Liver (tissue), 9 donors: ENCODE results near the gene FRAT1. TPM values are rescaled to one million over a fixed set of nuclear protein-coding genes. Genes with fewer than 3 reads are reported as not detected.
A peak's percentile ranks its signal among the peaks of the same experiment; 100 is the strongest.

Experiments
- DNase-seq: peaks from one replicate; pipeline ENCODE4 v3.0.0-alpha.2; 2017; ENCODE audit warnings: low spot score
- H3K27ac ChIP-seq, 2 donors: one replicate each; pipeline ENCODE4 v1.7.0; 2013; ENCODE audit warnings: inconsistent platforms in 2 of 2, low read length in 2 of 2, control low read depth in 1 of 2, low read depth in 1 of 2, mild to moderate bottlenecking in 1 of 2
- H3K27me3 ChIP-seq, 4 donors: one replicate each; pipeline versions ENCODE4 v1.6.1 to v1.7.0; 2013; ENCODE audit warnings: low read length in 3 of 4, inconsistent platforms in 1 of 4, mild to moderate bottlenecking in 1 of 4, moderate library complexity in 1 of 4; ENCODE audit not compliant: control insufficient read depth in 4 of 4, insufficient read depth in 4 of 4
- H3K36me3 ChIP-seq, 4 donors: one replicate each; pipeline versions ENCODE4 v1.6.1 to v1.7.0; 2013; ENCODE audit warnings: low read length in 3 of 4, mild to moderate bottlenecking in 3 of 4, low read depth in 1 of 4, moderate library complexity in 1 of 4; ENCODE audit not compliant: control insufficient read depth in 4 of 4, insufficient read depth in 3 of 4
- H3K4me1 ChIP-seq, 4 donors: one replicate each; pipeline versions ENCODE4 v1.6.1 to v1.7.0; 2013; ENCODE audit warnings: low read length in 3 of 4, mild to moderate bottlenecking in 3 of 4, moderate library complexity in 1 of 4; ENCODE audit not compliant: control insufficient read depth in 4 of 4, insufficient read depth in 4 of 4
- H3K4me3 ChIP-seq, 3 donors: one replicate each; pipeline versions ENCODE4 v1.6.1 to v1.7.0; 2013; ENCODE audit warnings: low read length in 3 of 3, control low read depth in 1 of 3, low read depth in 1 of 3, mild to moderate bottlenecking in 1 of 3
- H3K9ac ChIP-seq, 2 donors: one replicate each; pipeline ENCODE4 v1.7.0; 2013; ENCODE audit warnings: low read length in 2 of 2, mild to moderate bottlenecking in 2 of 2, moderate library complexity in 2 of 2, control low read depth in 1 of 2, low read depth in 1 of 2
- H3K9me3 ChIP-seq, 4 donors: one replicate each; pipeline versions ENCODE4 v1.6.1 to v1.7.0; 2013; ENCODE audit warnings: low read length in 3 of 4; ENCODE audit not compliant: control insufficient read depth in 4 of 4
- ATF3 ChIP-seq: IDR thresholded peaks from 2 replicates; pipeline ENCODE4 v1.6.1; 2016; ENCODE audit warnings: antibody characterized with exemption
- CTCF ChIP-seq: fragments of 150-350 bp; IDR thresholded peaks from 2 replicates; pipeline ENCODE4 v1.5.1; 2017; ENCODE audit warnings: improper control_type of control experiment, low read depth, low read length; ENCODE audit not compliant: missing input control
- EGR1 ChIP-seq, 2 donors: IDR thresholded peaks; 2 replicates each; pipeline ENCODE4 v1.6.1; 2016 to 2018; ENCODE audit warnings: antibody characterized with exemption in 2 of 2, low read depth in 2 of 2
- FOXA1 ChIP-seq: IDR thresholded peaks from 2 replicates; pipeline ENCODE4 v1.6.1; 2016; ENCODE audit warnings: antibody characterized with exemption
- FOXA2 ChIP-seq: IDR thresholded peaks from 2 replicates; pipeline ENCODE4 v1.6.1; 2016; ENCODE audit warnings: antibody characterized with exemption
- GABPA ChIP-seq, 2 donors: IDR thresholded peaks in 1 of 2; conservative IDR thresholded peaks in 1 of 2; 2 replicates each; pipeline ENCODE4 v1.6.1; 2016; ENCODE audit warnings: antibody characterized with exemption in 2 of 2, mild to moderate bottlenecking in 1 of 2, moderate library complexity in 1 of 2
- HNF4A ChIP-seq, 2 donors: conservative IDR thresholded peaks; 2 replicates each; pipeline ENCODE4 v1.6.1; 2016; ENCODE audit warnings: antibody characterized with exemption in 2 of 2, mild to moderate bottlenecking in 2 of 2
- HNF4G ChIP-seq: IDR thresholded peaks from 2 replicates; pipeline ENCODE4 v1.6.1; 2016; ENCODE audit warnings: antibody characterized with exemption
- JUND ChIP-seq, 2 donors: IDR thresholded peaks; 2 replicates each; pipeline ENCODE4 v1.6.1; 2016; ENCODE audit warnings: antibody characterized with exemption in 2 of 2
- MAX ChIP-seq: IDR thresholded peaks from 2 replicates; pipeline ENCODE4 v1.6.1; 2016; ENCODE audit warnings: antibody characterized with exemption
- NR2F2 ChIP-seq: IDR thresholded peaks from 2 replicates; pipeline ENCODE4 v1.6.1; 2016; ENCODE audit warnings: antibody characterized with exemption
- RAD21 ChIP-seq, 2 donors: IDR thresholded peaks; 2 replicates each; pipeline ENCODE4 v1.6.1; 2016; ENCODE audit warnings: antibody characterized with exemption in 2 of 2, mild to moderate bottlenecking in 2 of 2
- REST ChIP-seq: IDR thresholded peaks from 2 replicates; pipeline ENCODE4 v1.6.1; 2016; ENCODE audit warnings: antibody characterized with exemption, mild to moderate bottlenecking
- RXRA ChIP-seq, 2 donors: IDR thresholded peaks; 2 replicates each; pipeline ENCODE4 v1.6.1; 2017 to 2018; ENCODE audit warnings: antibody characterized with exemption in 2 of 2, mild to moderate bottlenecking in 1 of 2
- SP1 ChIP-seq: IDR thresholded peaks from 2 replicates; pipeline ENCODE4 v1.6.1; 2018; ENCODE audit warnings: antibody characterized with exemption, mild to moderate bottlenecking
- TAF1 ChIP-seq: conservative IDR thresholded peaks from 2 replicates; pipeline ENCODE4 v1.6.1; 2016; ENCODE audit warnings: antibody characterized with exemption, mild to moderate bottlenecking
- YY1 ChIP-seq: IDR thresholded peaks from 2 replicates; pipeline ENCODE4 v1.6.1; 2016; ENCODE audit warnings: antibody characterized with exemption, mild to moderate bottlenecking
- ZBTB33 ChIP-seq: IDR thresholded peaks from 2 replicates; pipeline ENCODE4 v1.6.1; 2016; ENCODE audit warnings: antibody characterized with exemption
- WGBS: extraction: QIAGEN DNeasy Blood & Tissue Kit; methylation state at CpG from one replicate; pipeline ENCODE4 v1.1.7; 2013; 5-methylcytosine and 5-hydroxymethylcytosine counted together
- polyA plus RNA-seq, 2 donors: library from polyadenylated mRNA; stranded (reverse) in 1 of 2; unstranded in 1 of 2; fragments of 200-250 nt in 1 of 2; fragments of >200 nt in 1 of 2; fragmentation: Nextera tagmentation in 1 of 2; extraction: Ambion mirVana in 1 of 2; gene quantifications; one replicate each; pipeline versions ENCODE4 v1.2.1 to v1.2.3, GENCODE V29; 2013 to 2015
- total RNA-seq, 2 donors: library from RNA; depleted of rRNA; stranded (reverse); fragments of >200 nt; gene quantifications; one replicate each; pipeline ENCODE4 v1.2.3, GENCODE V29; 2014
- donor health status: healthy.
- donor health status: healthy.
- donor health status: healthy.
- donor health status: healthy.
- donor health status: healthy.

FRAT1 gene
- total RNA-seq (1 to 10 TPM; 5.9 to 7.4 TPM), polyA plus RNA-seq (1 to 10 TPM; 4.3 to 4.6 TPM)

GRCh38 chr10:97318772-97319651 lies at the start of gene FRAT1:
Gene FRAT1 (plus strand): TSS chr10:97319271. CDS start chr10:97319454, 183 bp downstream.
- Histone ChIP-seq H3K9me3 (no peaks in the 10 kb centered on the region), H3K27ac (peak within 1 kb of the TSS; percentile 98 to 100), H3K4me1 (peaks cover 0 to 30% (median 13%) of the 10 kb centered on the region in 4 donors), H3K27me3 (no peaks in the 10 kb centered on the region), H3K36me3 (no peaks in the 10 kb centered on the region), H3K9ac (peak within 1 kb of the TSS; percentile 87 to 94), H3K4me3 (peak within 1 kb of the TSS; percentile 71 to 90 (median 75))
- under 1% methylated on average over 79 of the region's 79 CpGs for WGBS
- peak; percentile 92 for DNase-seq
- peak in 1 of 2 donors; percentile 39 for TF ChIP-seq RAD21 (IDR thresholded peaks at IDR 0.05)
- TF ChIP-seq FOXA2: peak; percentile 62
- peak; percentile 51 for TF ChIP-seq ATF3
- TF ChIP-seq SP1: no peak
- TF ChIP-seq YY1: peak; percentile 63
- TF ChIP-seq CTCF: no peak
- peak; percentile 44 for TF ChIP-seq TAF1
- TF ChIP-seq RXRA (IDR thresholded peaks at IDR 0.05): peak; percentile 14 to 22
- no peak for TF ChIP-seq NR2F2
- peak; percentile 35 for TF ChIP-seq FOXA1
- no peak for TF ChIP-seq GABPA (IDR thresholded peaks at IDR 0.05 in 1 of 2, conservative IDR thresholded peaks at IDR 0.05 in 1 of 2)
- TF ChIP-seq HNF4A (conservative IDR thresholded peaks at IDR 0.05): peak in 1 of 2 donors; percentile 4
- no peak for TF ChIP-seq ZBTB33
- peak; percentile 78 to 86 for TF ChIP-seq EGR1 (IDR thresholded peaks at IDR 0.05; ENCODE audit: low read depth in 2 of 2)
- peak; percentile 51 to 69 for TF ChIP-seq JUND (IDR thresholded peaks at IDR 0.05)
- TF ChIP-seq REST: peak; percentile 88
- peak; percentile 71 for TF ChIP-seq MAX
- no peak for TF ChIP-seq HNF4G
